AG09319 (cell line): ENCODE data around the gene TRPV5.

ENCODE experiments used
- DNase-seq: peaks from one replicate; pipeline ENCODE4 v3.0.0-alpha.2; 2010; ENCODE audit warnings: low read depth; ENCODE audit errors: extremely low read depth
- CTCF ChIP-seq: IDR thresholded peaks from 2 replicates; pipeline ENCODE4 v1.5.1; 2011; ENCODE audit warnings: low read depth, mild to moderate bottlenecking, inconsistent platforms, low read length, moderate library complexity

Gene TRPV5

GRCh38 chr7:142876236-142876960 is 57.1 kb downstream of the TRPV5 start:
- DNase-seq = no peak
- no peak for TF ChIP-seq CTCF

GRCh38 chr7:142875456-142875855 is 58.1 kb downstream of the TRPV5 start:
- no peak for DNase-seq
- no peak for TF ChIP-seq CTCF

- no peak for DNase-seq
- no peak for TF ChIP-seq CTCF
Observed at GRCh38 chr7:142874837-142875236, 58.7 kb downstream of the TRPV5 start.

- no peak for TF ChIP-seq CTCF
- no peak for DNase-seq
Observed at GRCh38 chr7:142874409-142874808, 59.1 kb downstream of the TRPV5 start.

GRCh38 chr7:142873871-142874270 is 59.7 kb downstream of the TRPV5 start:
- no peak for DNase-seq
- TF ChIP-seq CTCF = no peak

GRCh38 chr7:142873281-142873784 is 60.2 kb downstream of the TRPV5 start:
- peak; percentile 33 for TF ChIP-seq CTCF
- DNase-seq = no peak

GRCh38 chr7:142872106-142872675 is 61.4 kb downstream of the TRPV5 start:
- no peak for TF ChIP-seq CTCF
- no peak for DNase-seq
